Measurements from ENCODE around the gene DDX51. TPM values are rescaled to one million over a fixed set of nuclear protein-coding genes. Genes with fewer than 3 reads are reported as not detected.

Gene DDX51
- total RNA-seq, 1 donor from 2014 or later = 28.1 TPM

GRCh38 chr12:132160016-132160415, 15.9 kb upstream of the DDX51 start:
- Mint-ChIP-seq H3K9me3 (ENCODE audit: low read depth) (no peaks in the 10 kb centered on the region), H3K36me3 (ENCODE audit: insufficient read depth) (no peaks in the 10 kb centered on the region), H3K4me3 (ENCODE audit: low read depth) (no peak overlapping the region), H3K27ac (peak overlapping the region; percentile 74), H3K27me3 (peaks cover 25% of the 10 kb centered on the region), H3K4me1 (ENCODE audit: low read depth) (no peaks in the 10 kb centered on the region)
- DNase-seq (ENCODE audit: low spot score, unreplicated experiment) = no peak
- TF ChIP-seq CTCF (IDR thresholded peaks at IDR 0.05; ENCODE audit: unreplicated experiment) = no peak

GRCh38 chr12:132159555-132160003, 15.5 kb upstream of the DDX51 start:
- no peaks in the 10 kb centered on the region for H3K36me3 Mint-ChIP-seq (ENCODE audit: insufficient read depth)
- H3K27ac Mint-ChIP-seq = peak overlapping the region; percentile 74
- no peak for TF ChIP-seq CTCF (IDR thresholded peaks at IDR 0.05; ENCODE audit: unreplicated experiment)
- H3K9me3 Mint-ChIP-seq (ENCODE audit: low read depth) = no peaks in the 10 kb centered on the region
- no peaks in the 10 kb centered on the region for H3K4me1 Mint-ChIP-seq (ENCODE audit: low read depth)
- H3K27me3 Mint-ChIP-seq = peaks cover 25% of the 10 kb centered on the region
- no peak overlapping the region for H3K4me3 Mint-ChIP-seq (ENCODE audit: low read depth)
- DNase-seq (ENCODE audit: low spot score, unreplicated experiment) = no peak

- H3K36me3 Mint-ChIP-seq (ENCODE audit: insufficient read depth) = no peaks in the 10 kb centered on the region
- H3K27me3 Mint-ChIP-seq = peaks cover 20% of the 10 kb centered on the region
- TF ChIP-seq CTCF (IDR thresholded peaks at IDR 0.05; ENCODE audit: unreplicated experiment) = no peak
- H3K9me3 Mint-ChIP-seq (ENCODE audit: low read depth) = no peaks in the 10 kb centered on the region
- H3K27ac Mint-ChIP-seq = no peak overlapping the region
- DNase-seq (ENCODE audit: low spot score, unreplicated experiment) = no peak
- H3K4me3 Mint-ChIP-seq (ENCODE audit: low read depth) = no peak overlapping the region
- no peaks in the 10 kb centered on the region for H3K4me1 Mint-ChIP-seq (ENCODE audit: low read depth)
These were observed 14.8 kb upstream of the DDX51 start for GRCh38 chr12:132158677-132159554.

- no peaks in the 10 kb centered on the region for H3K9me3 Mint-ChIP-seq (ENCODE audit: low read depth)
These were observed 13.8 kb upstream of the DDX51 start for GRCh38 chr12:132157733-132158409.

More at GRCh38 chr12:132157733-132158409, 13.8 kb upstream of the DDX51 start:
- Mint-ChIP-seq H3K4me3 (ENCODE audit: low read depth) (no peak overlapping the region), H3K27ac (no peak overlapping the region), H3K27me3 (peaks cover 16% of the 10 kb centered on the region), H3K36me3 (ENCODE audit: insufficient read depth) (no peaks in the 10 kb centered on the region), H3K4me1 (ENCODE audit: low read depth) (no peaks in the 10 kb centered on the region)
- DNase-seq (ENCODE audit: low spot score, unreplicated experiment) = no peak
- no peak for TF ChIP-seq CTCF (IDR thresholded peaks at IDR 0.05; ENCODE audit: unreplicated experiment)
